Erythroblast (primary cell): ENCODE results near the gene ERC2.

Source experiments
- GATA1 ChIP-seq: IDR thresholded peaks from 2 replicates; pipeline ENCODE4 v1.6.1; 2011; ENCODE audit warnings: low read depth, mild to moderate bottlenecking, control low read depth, low read length, moderate library complexity
- POLR2A ChIP-seq: IDR thresholded peaks from 2 replicates; pipeline ENCODE4 v1.6.1; 2011; ENCODE audit warnings: mild to moderate bottlenecking, low read length

- TF ChIP-seq POLR2A (no peak), GATA1 (no peak)
These were observed 789.6 kb downstream of the ERC2 start for GRCh38 chr3:55678546-55679216.
